ENCODE data around the gene CDC25A.
"Not testable (repeated sequence)": the region's sequence is repeated elsewhere in the genome, so short reads cannot be mapped to it uniquely, and the experiment has no call there.

The CDC25A gene

GRCh38 chr3:48140936-48141603 lies 47.1 kb downstream of the CDC25A start:
- no peak for DNase-seq

DNA sequence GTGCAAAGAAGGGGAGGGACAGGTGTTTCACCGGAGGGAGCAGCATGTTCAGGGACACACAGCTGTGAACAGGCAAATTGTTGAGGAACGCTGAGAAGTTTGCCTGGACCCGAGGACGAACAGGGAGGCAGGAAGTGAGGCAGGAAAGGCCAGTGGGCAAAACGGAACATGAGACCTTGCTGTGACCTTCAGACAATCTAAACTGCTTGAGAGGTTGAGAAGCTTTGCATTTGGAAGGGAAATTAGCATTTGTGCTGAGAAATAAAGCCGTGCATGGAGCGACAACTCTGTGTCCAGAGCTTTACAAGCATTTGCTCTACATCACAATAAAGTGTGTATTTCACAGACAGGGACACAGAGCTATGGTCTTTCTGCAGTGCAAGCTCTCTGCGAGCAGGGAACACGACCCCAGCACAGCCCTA lies 47.9 kb downstream of the CDC25A start:
- DNase-seq = no peak

- DNase-seq = no peak
Observed at GRCh38 chr3:48137425-48137999, 50.7 kb downstream of the CDC25A start.

DNA sequence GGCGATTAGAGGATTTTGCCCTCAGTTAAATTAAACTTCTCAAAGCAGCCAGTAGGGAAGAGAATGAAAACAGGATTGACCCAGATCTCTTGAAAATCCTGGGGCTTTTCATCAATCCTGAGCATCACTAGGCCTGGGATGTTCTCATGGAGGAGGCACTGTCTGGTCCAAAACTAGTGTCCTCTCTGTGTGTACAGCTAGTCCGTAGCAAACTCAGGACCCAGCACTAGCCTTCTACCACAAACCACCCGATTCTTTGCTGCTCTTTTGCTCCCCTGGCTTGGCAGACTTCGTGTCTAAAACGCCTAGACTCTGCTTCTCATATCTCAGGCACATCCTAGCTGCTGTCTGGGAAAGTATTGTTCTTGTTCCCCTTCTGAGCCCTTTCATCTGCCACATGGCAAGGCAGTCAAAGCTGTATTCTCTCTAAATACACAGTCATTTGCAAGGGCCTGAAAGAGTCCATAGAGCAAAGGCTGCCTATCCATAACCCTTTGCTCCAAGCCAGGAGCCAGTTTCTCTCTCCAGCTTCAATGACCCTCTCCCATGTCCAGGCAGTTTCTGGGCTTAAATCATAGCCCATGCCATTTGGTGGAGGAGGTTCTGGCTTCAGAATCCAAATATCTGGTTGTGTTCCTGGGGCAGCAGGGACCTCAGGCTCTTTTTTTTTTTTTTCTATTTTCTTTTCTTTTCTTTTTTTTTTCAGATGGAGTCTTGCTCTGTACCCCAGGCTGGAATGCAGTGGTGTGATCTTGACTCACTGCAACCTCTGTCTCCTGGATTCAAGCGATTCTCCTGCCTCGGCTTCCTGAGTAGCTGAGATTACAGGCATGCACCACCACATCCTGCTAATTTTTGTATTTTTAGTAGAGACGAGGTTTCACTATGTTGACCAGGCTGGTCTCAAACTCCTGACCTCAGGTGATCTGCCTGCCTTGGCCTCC lies 52.4 kb downstream of the CDC25A start:
- no peak for DNase-seq

DNA sequence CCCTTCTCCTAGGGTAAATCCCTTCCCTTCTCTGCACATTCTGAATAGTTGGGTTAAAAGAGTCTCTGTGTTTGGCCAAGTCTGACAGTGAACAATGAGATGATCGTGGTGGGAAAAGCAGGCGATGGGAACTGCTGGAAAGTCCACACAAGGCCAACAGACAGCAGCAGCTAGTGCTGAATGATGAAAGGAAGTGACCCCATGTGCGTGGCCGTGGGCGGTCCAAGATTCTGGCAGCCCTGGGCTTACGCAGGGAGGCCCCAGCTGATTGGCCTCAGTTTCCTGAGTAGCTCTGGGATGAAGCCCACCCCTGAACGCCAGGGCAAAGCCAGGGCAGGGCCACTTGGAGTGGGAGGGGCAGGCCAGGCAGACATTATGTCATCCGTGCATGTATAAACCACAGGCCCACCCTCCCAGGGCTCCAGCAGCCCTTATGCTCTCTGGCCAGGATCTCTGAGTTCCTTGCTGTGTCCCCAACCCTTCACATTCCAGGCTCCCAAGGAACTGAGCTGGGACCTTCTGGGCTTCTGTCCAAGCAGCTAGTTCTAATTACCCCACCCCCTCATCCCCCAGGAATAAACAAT lies 57.8 kb downstream of the CDC25A start:
- DNase-seq = no peak

GRCh38 chr3:48129921-48130320 lies 58.3 kb downstream of the CDC25A start:
- no peak for DNase-seq

GRCh38 chr3:48128774-48129173 lies 59.4 kb downstream of the CDC25A start:
- DNase-seq = no peak

DNA sequence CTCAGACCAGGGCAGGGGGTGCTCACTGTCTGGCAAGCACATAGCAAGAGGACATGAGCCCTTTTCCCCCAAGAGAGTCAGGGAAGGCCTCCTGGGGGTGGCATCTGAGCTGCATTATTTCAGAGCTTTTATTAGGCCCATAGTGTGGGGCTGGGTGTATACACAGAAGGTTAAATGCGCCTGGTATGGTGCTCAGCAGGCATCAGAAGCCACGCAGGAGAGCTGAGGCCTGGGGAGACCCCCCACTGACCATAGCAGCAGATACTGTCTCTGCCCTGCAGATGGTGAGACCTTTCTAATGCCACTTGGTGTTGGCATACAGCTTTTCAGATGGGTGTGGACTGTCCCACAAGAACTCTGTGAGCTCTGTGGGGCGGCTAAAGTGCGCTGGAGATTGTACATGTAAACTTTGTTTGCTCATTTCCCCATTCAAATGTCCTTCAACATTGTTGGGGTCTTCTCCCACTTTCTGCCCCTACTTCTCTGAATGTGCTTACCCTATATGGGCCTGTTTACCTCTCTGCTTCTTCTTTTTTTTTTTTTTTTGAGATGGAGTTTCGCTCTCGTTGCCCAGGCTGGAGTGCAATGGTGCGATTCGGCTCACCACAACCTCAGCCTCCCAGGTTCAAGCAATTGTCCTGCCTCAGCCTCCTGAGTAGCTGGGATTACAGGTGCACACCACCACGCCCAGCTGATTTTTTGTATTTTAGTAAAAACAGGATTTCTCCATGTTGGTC lies 62.2 kb downstream of the CDC25A start:
- DNase-seq = no peak

GRCh38 chr3:48125013-48125705 lies 63.1 kb downstream of the CDC25A start:
- no peak for DNase-seq

- no peak for DNase-seq
Observed at GRCh38 chr3:48123346-48123745, 64.9 kb downstream of the CDC25A start.

DNA sequence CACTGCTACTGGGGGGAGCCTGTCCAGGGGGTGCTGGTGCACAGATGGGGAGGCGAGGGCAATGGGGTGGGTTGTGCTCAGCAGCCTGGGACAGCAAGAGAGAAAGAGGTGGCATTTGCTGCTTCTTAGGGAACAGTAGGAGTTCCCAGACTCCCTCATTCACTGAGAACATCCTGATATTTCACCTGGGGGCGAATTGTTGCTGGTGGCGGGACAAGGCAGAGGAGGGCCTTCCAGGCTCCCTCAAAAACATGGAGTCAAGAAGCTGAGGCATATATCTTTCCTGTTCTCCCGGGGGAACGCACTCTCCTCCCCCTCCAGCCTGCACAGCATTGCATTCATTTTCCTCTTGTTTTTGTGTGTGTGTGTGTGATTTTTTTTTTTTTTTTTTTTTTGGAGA lies 65.7 kb downstream of the CDC25A start:
- no peak for DNase-seq

- no peak for DNase-seq
Observed at GRCh38 chr3:48120223-48120622, 68.0 kb downstream of the CDC25A start.

DNA sequence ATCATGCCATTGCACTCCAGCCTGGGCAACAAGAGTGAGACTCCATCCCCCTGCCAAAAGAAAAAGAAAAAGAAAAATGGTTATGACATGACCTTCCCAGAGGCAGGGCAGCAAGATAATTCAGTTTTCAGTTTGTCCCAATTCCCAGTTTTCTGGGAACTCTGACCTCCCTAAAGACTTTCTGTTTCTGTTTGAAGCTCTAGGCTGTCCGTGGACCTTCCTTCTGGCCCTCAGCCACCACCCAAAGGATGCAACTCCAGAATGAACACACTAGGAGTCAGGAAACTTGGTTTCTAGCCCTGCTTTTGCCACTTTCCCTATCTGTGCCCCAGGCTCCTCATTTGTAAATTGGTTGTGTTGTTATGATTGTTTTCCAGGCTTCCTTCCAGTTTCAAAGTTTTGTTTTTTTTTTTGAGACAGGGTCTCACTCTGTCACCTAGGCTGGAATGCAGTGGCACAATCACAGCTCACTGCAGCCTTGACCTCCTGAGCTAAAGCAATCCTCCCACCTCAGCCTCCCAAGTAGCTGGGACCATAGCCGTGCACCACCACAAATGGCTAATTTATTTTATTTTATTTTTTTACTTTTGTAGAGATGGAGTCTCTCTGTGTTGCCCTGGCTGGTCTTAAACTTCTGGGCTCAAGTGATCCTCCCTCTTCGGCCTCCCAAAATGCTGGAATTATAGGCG lies 68.6 kb downstream of the CDC25A start:
- DNase-seq = no peak

DNA sequence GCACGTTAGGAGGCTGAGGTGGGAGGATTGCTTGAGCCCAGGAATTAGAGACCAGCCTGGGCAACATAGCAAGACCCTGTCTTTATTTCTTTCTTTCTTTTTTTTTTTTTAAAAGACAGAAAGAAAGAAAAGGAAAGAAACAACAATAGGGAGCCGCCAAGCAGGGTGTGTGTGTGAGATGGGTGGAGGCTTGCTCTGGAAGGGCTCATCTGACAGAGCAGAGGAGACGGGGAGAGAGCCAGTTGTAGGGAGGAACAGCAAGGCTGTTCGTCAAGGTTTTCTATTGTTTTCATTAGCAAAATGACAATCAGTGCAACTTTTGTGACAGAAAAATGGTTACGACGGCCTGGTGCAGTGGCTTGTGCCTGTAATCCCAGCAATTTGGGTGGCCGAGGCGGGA lies 69.3 kb downstream of the CDC25A start:
- no peak for DNase-seq

DNA sequence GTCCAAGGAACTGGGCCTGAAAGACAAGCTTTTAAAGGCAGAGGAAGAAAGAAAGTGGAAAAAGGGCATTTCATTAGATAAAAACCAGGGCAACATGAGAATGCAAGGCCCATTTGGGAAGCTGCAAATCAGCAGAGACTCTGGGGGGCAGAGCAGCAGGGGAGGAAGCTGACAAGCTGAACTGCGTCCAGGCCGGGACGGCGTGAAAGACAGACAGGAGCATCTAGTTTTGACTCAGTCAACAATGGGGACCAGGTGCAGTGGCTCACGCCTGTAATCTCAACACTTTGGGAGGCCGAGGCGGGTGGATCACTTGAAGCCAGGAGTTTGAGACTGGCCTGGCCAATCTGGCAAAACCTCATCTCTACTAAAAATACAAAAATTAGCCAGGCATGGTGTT lies 69.9 kb downstream of the CDC25A start:
- no peak for DNase-seq

DNA sequence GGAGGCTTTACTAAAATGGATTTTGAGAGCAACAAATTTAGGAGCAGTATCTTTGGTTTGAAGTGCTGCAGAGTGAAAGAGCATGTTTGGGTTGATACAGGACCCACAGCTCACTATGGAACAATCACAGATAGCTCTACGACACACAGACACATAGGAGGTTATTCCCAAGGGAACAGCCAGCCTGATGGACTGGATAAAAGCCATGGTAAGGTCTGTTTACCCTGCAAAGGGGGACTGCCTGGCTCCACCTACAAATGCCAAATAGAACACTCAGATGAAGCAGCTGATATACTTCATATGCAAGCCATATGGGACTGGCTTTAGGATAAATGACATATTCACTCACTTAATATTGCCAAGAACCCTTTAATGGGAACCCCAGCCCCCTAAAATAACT lies 75.4 kb downstream of the CDC25A start:
- no peak for DNase-seq

DNA sequence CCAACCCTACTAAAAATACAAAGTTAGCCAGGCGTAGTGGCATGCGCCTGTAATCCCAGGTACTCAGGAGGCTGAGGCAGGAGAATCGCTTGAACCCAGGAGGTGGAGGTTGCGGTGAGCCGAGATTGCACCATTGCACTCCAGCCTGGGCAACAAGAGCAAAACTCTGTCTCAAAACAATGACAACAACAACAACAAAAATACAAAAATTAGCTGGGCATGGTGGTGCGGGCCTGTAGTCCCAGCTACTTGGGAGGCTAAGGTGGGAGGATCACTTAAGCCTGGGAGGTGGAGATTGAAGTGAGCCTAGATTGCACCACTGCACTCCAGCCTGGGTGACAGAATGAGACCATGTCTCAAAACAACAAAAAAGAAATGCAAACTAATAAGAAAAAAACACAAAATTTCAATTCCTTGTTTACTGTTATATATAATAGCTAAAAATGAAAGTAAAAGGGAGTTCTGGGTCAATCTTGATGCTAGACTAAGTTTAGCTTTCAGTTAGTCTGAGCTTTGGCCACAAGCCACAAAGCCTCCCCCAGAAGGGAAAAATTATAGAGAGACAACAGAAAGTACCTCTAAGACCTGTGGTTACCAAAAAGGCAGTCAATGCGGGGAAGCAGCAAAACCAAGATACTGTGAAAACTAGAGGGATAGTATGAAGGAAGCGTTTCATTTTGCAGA lies 76.0 kb downstream of the CDC25A start:
- DNase-seq = not testable (repeated sequence)

GRCh38 chr3:48110463-48110862 lies 77.8 kb downstream of the CDC25A start:
- DNase-seq = no peak

DNA sequence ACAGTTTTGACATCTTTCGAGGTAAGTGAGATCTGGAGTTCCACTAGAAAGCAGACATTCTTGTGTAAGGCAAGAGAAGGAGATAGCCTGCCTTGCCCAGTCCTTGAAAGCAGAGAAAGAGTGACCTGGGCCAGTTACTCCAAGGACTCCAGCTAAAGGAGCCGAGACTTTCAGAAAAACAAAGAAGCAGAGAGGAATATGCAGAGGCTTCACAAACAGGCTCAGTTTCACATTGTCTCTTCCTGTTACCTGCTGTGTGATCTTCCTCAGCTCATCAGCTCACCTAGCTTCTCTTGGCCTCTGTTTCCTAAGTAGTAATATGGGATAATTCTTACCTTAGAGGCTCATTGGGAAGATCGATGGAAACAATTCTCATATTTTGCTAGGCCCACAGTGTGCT lies 81.0 kb downstream of the CDC25A start:
- no peak for DNase-seq
